ENCODE data around the gene NHS.
A peak's percentile ranks its signal among the peaks of the same experiment; 100 is the strongest.

Gene NHS

GRCh38 chrX:17736478-17736855 is 361.5 kb downstream of the NHS start:
- DNase-seq (ENCODE audit: low read depth in 2 of 2), result no peak

- DNase-seq (ENCODE audit: low read depth in 2 of 2), result peak; percentile 86 to 88
These were observed 362.1 kb downstream of the NHS start, which contains the start of gene SCML1 for GRCh38 chrX:17736856-17737709. TSS of gene SCML1 (plus strand) at chrX:17737493. CDS start at chrX:17744187, 6,694 bp downstream.

GRCh38 chrX:17737710-17737985 is 362.6 kb downstream of the NHS start:
- no peak for DNase-seq (ENCODE audit: low read depth in 2 of 2)

- DNase-seq (ENCODE audit: low read depth in 2 of 2), result peak in 1 of 2 donors; percentile 16
These were observed 363.1 kb downstream of the NHS start for GRCh38 chrX:17737986-17738713.

GRCh38 chrX:17738737-17739535 is 363.9 kb downstream of the NHS start:
- no peak for DNase-seq (ENCODE audit: low read depth in 2 of 2)

- DNase-seq (ENCODE audit: low read depth in 2 of 2), result no peak
These were observed 365.4 kb downstream of the NHS start for GRCh38 chrX:17740137-17741122.

- no peak for DNase-seq (ENCODE audit: low read depth in 2 of 2)
These were observed 366.1 kb downstream of the NHS start for GRCh38 chrX:17741123-17741511.

- DNase-seq (ENCODE audit: low read depth in 2 of 2), result no peak
These were observed 368.9 kb downstream of the NHS start for GRCh38 chrX:17743913-17744312.

- no peak for DNase-seq (ENCODE audit: low read depth in 2 of 2)
These were observed 370.0 kb downstream of the NHS start for GRCh38 chrX:17744896-17745523.

- DNase-seq (ENCODE audit: low read depth in 2 of 2), result no peak
These were observed 372.7 kb downstream of the NHS start for GRCh38 chrX:17747692-17748091.

- no peak for DNase-seq (ENCODE audit: low read depth in 2 of 2)
These were observed 373.7 kb downstream of the NHS start for GRCh38 chrX:17748684-17749083.

GRCh38 chrX:17750436-17750835 is 375.4 kb downstream of the NHS start:
- no peak for DNase-seq (ENCODE audit: low read depth in 2 of 2)

- DNase-seq (ENCODE audit: low read depth in 2 of 2), result no peak
These were observed 383.4 kb downstream of the NHS start for GRCh38 chrX:17758382-17758781.

GRCh38 chrX:17759990-17760389 is 385.0 kb downstream of the NHS start:
- DNase-seq (ENCODE audit: low read depth in 2 of 2), result no peak

GRCh38 chrX:17767734-17768133 is 392.7 kb downstream of the NHS start:
- DNase-seq (ENCODE audit: low read depth in 2 of 2), result no peak

- DNase-seq (ENCODE audit: low read depth in 2 of 2), result no peak
These were observed 394.0 kb downstream of the NHS start for GRCh38 chrX:17768997-17769396.

GRCh38 chrX:17769701-17770269 is 394.8 kb downstream of the NHS start:
- DNase-seq (ENCODE audit: low read depth in 2 of 2), result no peak

GRCh38 chrX:17773221-17773876 is 398.3 kb downstream of the NHS start:
- DNase-seq (ENCODE audit: low read depth in 2 of 2), result no peak

GRCh38 chrX:17774053-17774452 is 399.1 kb downstream of the NHS start:
- DNase-seq (ENCODE audit: low read depth in 2 of 2), result no peak

GRCh38 chrX:17778997-17779396 is 404.0 kb downstream of the NHS start:
- no peak for DNase-seq (ENCODE audit: low read depth in 2 of 2)

Data from stimulated activated CD4-positive, alpha-beta T cell treated with anti-CD3 and anti-CD28 coated beads, Interleukin-15, amount 100 ng/mL, for 48 hours (primary cell).